Measurements from ENCODE around the gene POLR2H. TPM values are rescaled to one million over a fixed set of nuclear protein-coding genes. Genes with fewer than 3 reads are reported as not detected.

The POLR2H gene
- total RNA-seq, 1 experiment from 2014 or later: 92.6 TPM

- Histone ChIP-seq H3K36me3 (ENCODE audit: insufficient read depth, low read length, poor library complexity, severe bottlenecking) (peaks cover 31% of the 10 kb centered on the region), H3K4me3 (ENCODE audit: low read depth, low read length, poor library complexity, severe bottlenecking) (no peak overlapping the region), H3K27me3 (replicated peaks; ENCODE audit: insufficient read depth, low read depth, low read length, poor library complexity) (no peaks in the 10 kb centered on the region), H3K27ac (ENCODE audit: low read depth, low read length, poor library complexity, severe bottlenecking) (no peak overlapping the region), H3K9me3 (ENCODE audit: low read depth, low read length, poor library complexity, severe bottlenecking) (no peaks in the 10 kb centered on the region), H3K4me1 (ENCODE audit: insufficient read depth, low read length, poor library complexity, severe bottlenecking) (peaks cover 11% of the 10 kb centered on the region)
- no TSS peak for BruUV-seq (replicated peaks)
- intact Hi-C loops (cut with micrococcal nuclease; ENCODE audit: unreplicated experiment): no loop called here
- DNase-seq (ENCODE audit: low spot score): no peak
- TF ChIP-seq CTCF (conservative IDR thresholded peaks at IDR 0.05; ENCODE audit: low read depth, low read length) (no peak), EZH2 (IDR thresholded peaks at IDR 0.05; ENCODE audit: borderline replicate concordance, low read depth, low read length, poor library complexity, severe bottlenecking) (no peak)
- POLR2A ChIA-PET (ENCODE audit: low non-redundant PET): no interaction called here
- CTCF ChIA-PET: no interaction called here
Measured at GRCh38 chr3:184368116-184368515, 6.6 kb downstream of the POLR2H start.

GRCh38 chr3:184368586-184369183, 7.2 kb downstream of the POLR2H start:
- Histone ChIP-seq H3K27me3 (replicated peaks; ENCODE audit: insufficient read depth, low read depth, low read length, poor library complexity) (no peaks in the 10 kb centered on the region), H3K4me3 (ENCODE audit: low read depth, low read length, poor library complexity, severe bottlenecking) (no peak overlapping the region), H3K27ac (ENCODE audit: low read depth, low read length, poor library complexity, severe bottlenecking) (no peak overlapping the region), H3K9me3 (ENCODE audit: low read depth, low read length, poor library complexity, severe bottlenecking) (no peaks in the 10 kb centered on the region), H3K36me3 (ENCODE audit: insufficient read depth, low read length, poor library complexity, severe bottlenecking) (peaks cover 31% of the 10 kb centered on the region), H3K4me1 (ENCODE audit: insufficient read depth, low read length, poor library complexity, severe bottlenecking) (peaks cover 11% of the 10 kb centered on the region)
- no TSS peak for BruUV-seq (replicated peaks)
- no peak for TF ChIP-seq CTCF (conservative IDR thresholded peaks at IDR 0.05; ENCODE audit: low read depth, low read length)
- no peak for TF ChIP-seq EZH2 (IDR thresholded peaks at IDR 0.05; ENCODE audit: borderline replicate concordance, low read depth, low read length, poor library complexity, severe bottlenecking)
- ChIA-PET CTCF (no interaction called here), POLR2A (ENCODE audit: low non-redundant PET) (interaction anchor here (0.7 kb wide), 1 partner anchor 1877 kb away, joined by 3 read pairs; no protein-coding TSS in a partner anchor)
- intact Hi-C loops (cut with micrococcal nuclease; ENCODE audit: unreplicated experiment): no loop called here
- DNase-seq (ENCODE audit: low spot score): peak; percentile 46

GRCh38 chr3:184371570-184372018, 10.1 kb downstream of the POLR2H start:
- peak; percentile 92 for DNase-seq (ENCODE audit: low spot score)
- BruUV-seq (replicated peaks): no TSS peak

More at GRCh38 chr3:184371570-184372018, 10.1 kb downstream of the POLR2H start:
- Histone ChIP-seq H3K9me3 (ENCODE audit: low read depth, low read length, poor library complexity, severe bottlenecking) (no peaks in the 10 kb centered on the region), H3K27ac (ENCODE audit: low read depth, low read length, poor library complexity, severe bottlenecking) (no peak overlapping the region), H3K36me3 (ENCODE audit: insufficient read depth, low read length, poor library complexity, severe bottlenecking) (peaks cover 19% of the 10 kb centered on the region), H3K4me3 (ENCODE audit: low read depth, low read length, poor library complexity, severe bottlenecking) (no peak overlapping the region), H3K27me3 (replicated peaks; ENCODE audit: insufficient read depth, low read depth, low read length, poor library complexity) (peaks cover 7% of the 10 kb centered on the region), H3K4me1 (ENCODE audit: insufficient read depth, low read length, poor library complexity, severe bottlenecking) (peaks cover 11% of the 10 kb centered on the region)
- ChIA-PET CTCF (interaction anchor here (0.6 to 1.7 kb wide), 16 partner anchors 14 to 827 kb away, joined by 3 to 46 read pairs (median 4); partner anchors contain the start of gene EPHB3), POLR2A (ENCODE audit: low non-redundant PET) (interaction anchor here (0.6 kb wide), 1 partner anchor 35 kb away, joined by 11 read pairs; no protein-coding TSS in a partner anchor)
- intact Hi-C loops (cut with micrococcal nuclease; ENCODE audit: unreplicated experiment): loop anchor here (1.0 to 10.0 kb wide), 4 partner anchors 96 to 413 kb away; no protein-coding TSS in a partner anchor
- TF ChIP-seq EZH2 (IDR thresholded peaks at IDR 0.05; ENCODE audit: borderline replicate concordance, low read depth, low read length, poor library complexity, severe bottlenecking) (no peak), CTCF (conservative IDR thresholded peaks at IDR 0.05; ENCODE audit: low read depth, low read length) (peak; percentile 89)
